ENCODE measurements around the gene KCNH5.

The KCNH5 gene

GRCh38 chr14:62947301-62947700 is 98.0 kb downstream of the KCNH5 start:
- H3K4me3 Mint-ChIP-seq, result no peak overlapping the region
- H3K27me3 Mint-ChIP-seq (ENCODE audit: low read depth), result no peaks in the 10 kb centered on the region
- H3K27ac Mint-ChIP-seq, result no peak overlapping the region
- H3K9me3 Mint-ChIP-seq, result peaks cover 6% of the 10 kb centered on the region
- H3K36me3 Mint-ChIP-seq (ENCODE audit: low read depth), result no peaks in the 10 kb centered on the region
- H3K4me1 Mint-ChIP-seq (ENCODE audit: low read depth), result no peaks in the 10 kb centered on the region

GRCh38 chr14:62946221-62946620 is 99.0 kb downstream of the KCNH5 start:
- no peaks in the 10 kb centered on the region for H3K36me3 Mint-ChIP-seq (ENCODE audit: low read depth)
- no peak overlapping the region for H3K4me3 Mint-ChIP-seq
- no peaks in the 10 kb centered on the region for H3K27me3 Mint-ChIP-seq (ENCODE audit: low read depth)
- no peaks in the 10 kb centered on the region for H3K4me1 Mint-ChIP-seq (ENCODE audit: low read depth)
- peaks cover 6% of the 10 kb centered on the region for H3K9me3 Mint-ChIP-seq
- H3K27ac Mint-ChIP-seq, result no peak overlapping the region

DNA sequence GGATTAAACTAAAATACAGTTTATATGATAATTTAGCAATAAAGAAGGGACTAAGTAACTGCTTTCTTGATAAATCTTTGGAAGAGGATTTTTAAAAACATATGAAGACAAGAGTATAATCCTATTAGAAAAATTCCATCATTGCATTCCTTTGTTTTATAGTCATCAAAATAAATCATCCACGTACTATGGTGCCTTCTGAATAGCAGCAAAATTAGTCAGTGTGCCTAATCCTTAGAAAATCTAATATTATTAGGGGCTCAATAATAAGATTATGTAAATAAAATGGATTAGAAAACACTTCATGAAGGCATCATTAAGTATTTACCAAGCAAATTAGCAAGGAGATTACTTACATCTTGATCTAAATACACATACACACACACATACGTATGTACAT is 102.1 kb downstream of the KCNH5 start:
- Mint-ChIP-seq H3K36me3 (ENCODE audit: low read depth) (no peaks in the 10 kb centered on the region), H3K9me3 (peaks cover 6% of the 10 kb centered on the region), H3K27me3 (ENCODE audit: low read depth) (no peaks in the 10 kb centered on the region), H3K4me1 (ENCODE audit: low read depth) (no peaks in the 10 kb centered on the region), H3K4me3 (no peak overlapping the region), H3K27ac (no peak overlapping the region)

GRCh38 chr14:62939970-62940369 is 105.3 kb downstream of the KCNH5 start:
- no peaks in the 10 kb centered on the region for H3K27me3 Mint-ChIP-seq (ENCODE audit: low read depth)
- H3K9me3 Mint-ChIP-seq, result peaks cover 10% of the 10 kb centered on the region
- H3K27ac Mint-ChIP-seq, result no peak overlapping the region
- H3K4me1 Mint-ChIP-seq (ENCODE audit: low read depth), result no peaks in the 10 kb centered on the region
- H3K4me3 Mint-ChIP-seq, result no peak overlapping the region
- H3K36me3 Mint-ChIP-seq (ENCODE audit: low read depth), result no peaks in the 10 kb centered on the region

GRCh38 chr14:62938778-62939177 is 106.5 kb downstream of the KCNH5 start:
- H3K4me3 Mint-ChIP-seq, result no peak overlapping the region
- H3K9me3 Mint-ChIP-seq, result peaks cover 4% of the 10 kb centered on the region

GRCh38 chr14:62934439-62934838 is 110.8 kb downstream of the KCNH5 start:
- Mint-ChIP-seq H3K36me3 (ENCODE audit: low read depth) (no peaks in the 10 kb centered on the region), H3K9me3 (peaks cover 4% of the 10 kb centered on the region), H3K27me3 (ENCODE audit: low read depth) (no peaks in the 10 kb centered on the region), H3K4me3 (no peak overlapping the region), H3K27ac (no peak overlapping the region), H3K4me1 (ENCODE audit: low read depth) (no peaks in the 10 kb centered on the region)

More at GRCh38 chr14:62938778-62939177, 106.5 kb downstream of the KCNH5 start:
- no peaks in the 10 kb centered on the region for H3K36me3 Mint-ChIP-seq (ENCODE audit: low read depth)
- no peaks in the 10 kb centered on the region for H3K27me3 Mint-ChIP-seq (ENCODE audit: low read depth)
- no peaks in the 10 kb centered on the region for H3K4me1 Mint-ChIP-seq (ENCODE audit: low read depth)
- no peak overlapping the region for H3K27ac Mint-ChIP-seq

- no peaks in the 10 kb centered on the region for H3K27me3 Mint-ChIP-seq (ENCODE audit: low read depth)
- H3K27ac Mint-ChIP-seq, result no peak overlapping the region
- no peak overlapping the region for H3K4me3 Mint-ChIP-seq
- H3K9me3 Mint-ChIP-seq, result no peaks in the 10 kb centered on the region
- no peaks in the 10 kb centered on the region for H3K4me1 Mint-ChIP-seq (ENCODE audit: low read depth)
- H3K36me3 Mint-ChIP-seq (ENCODE audit: low read depth), result no peaks in the 10 kb centered on the region
Measured at GRCh38 chr14:62921466-62921865, 123.8 kb downstream of the KCNH5 start.

GRCh38 chr14:62916551-62916950 is 128.7 kb downstream of the KCNH5 start:
- H3K4me1 Mint-ChIP-seq (ENCODE audit: low read depth), result no peaks in the 10 kb centered on the region
- H3K27ac Mint-ChIP-seq, result no peak overlapping the region
- no peaks in the 10 kb centered on the region for H3K27me3 Mint-ChIP-seq (ENCODE audit: low read depth)
- no peaks in the 10 kb centered on the region for H3K36me3 Mint-ChIP-seq (ENCODE audit: low read depth)
- no peaks in the 10 kb centered on the region for H3K9me3 Mint-ChIP-seq
- H3K4me3 Mint-ChIP-seq, result no peak overlapping the region

DNA sequence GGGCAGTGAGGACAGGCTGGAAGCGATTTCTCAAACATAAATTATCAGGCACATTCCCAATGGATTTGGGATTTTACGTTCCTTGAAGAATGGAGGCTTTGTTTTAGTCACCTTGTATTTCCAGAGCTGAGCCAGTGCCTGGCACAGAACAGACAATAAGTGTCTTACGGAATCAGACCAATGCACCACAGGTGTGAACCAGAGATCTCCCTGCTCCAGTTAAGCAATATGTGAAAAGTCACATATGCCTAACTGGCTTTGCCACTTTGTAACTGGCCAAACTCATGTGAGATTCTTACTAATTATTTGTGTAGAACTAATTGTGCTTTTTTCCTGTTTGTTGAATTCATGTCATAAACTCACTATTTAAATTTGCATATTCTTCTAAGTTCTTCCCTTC is 130.4 kb downstream of the KCNH5 start:
- Mint-ChIP-seq H3K27ac (no peak overlapping the region), H3K9me3 (no peaks in the 10 kb centered on the region), H3K27me3 (ENCODE audit: low read depth) (no peaks in the 10 kb centered on the region), H3K4me1 (ENCODE audit: low read depth) (no peaks in the 10 kb centered on the region), H3K36me3 (ENCODE audit: low read depth) (no peaks in the 10 kb centered on the region), H3K4me3 (no peak overlapping the region)

- H3K4me3 Mint-ChIP-seq, result no peak overlapping the region
- H3K36me3 Mint-ChIP-seq (ENCODE audit: low read depth), result no peaks in the 10 kb centered on the region
- H3K4me1 Mint-ChIP-seq (ENCODE audit: low read depth), result no peaks in the 10 kb centered on the region
- H3K27ac Mint-ChIP-seq, result no peak overlapping the region
- H3K9me3 Mint-ChIP-seq, result no peaks in the 10 kb centered on the region
- no peaks in the 10 kb centered on the region for H3K27me3 Mint-ChIP-seq (ENCODE audit: low read depth)
Measured at GRCh38 chr14:62914025-62914424, 131.2 kb downstream of the KCNH5 start.

DNA sequence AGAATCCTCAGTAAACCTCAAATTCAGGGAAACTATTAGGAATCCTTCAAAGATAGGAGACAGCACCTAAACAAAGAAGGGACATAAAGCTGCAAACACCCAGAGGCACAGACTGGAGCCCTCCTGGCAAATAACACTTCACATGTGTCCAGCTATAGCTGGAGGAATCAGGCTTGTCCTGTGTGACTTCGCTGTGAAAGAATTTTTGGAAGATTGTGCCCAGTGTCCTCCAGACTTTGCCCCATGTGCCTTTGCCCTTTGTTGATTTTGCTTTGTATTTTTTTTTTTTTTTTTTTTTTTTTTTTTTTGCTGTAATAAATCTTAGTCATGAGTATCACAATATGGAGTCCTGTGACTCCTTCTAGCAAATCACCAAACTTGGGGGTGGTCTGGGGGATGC is 136.8 kb downstream of the KCNH5 start:
- Mint-ChIP-seq H3K4me3 (no peak overlapping the region), H3K36me3 (ENCODE audit: low read depth) (no peaks in the 10 kb centered on the region), H3K4me1 (ENCODE audit: low read depth) (no peaks in the 10 kb centered on the region), H3K27ac (no peak overlapping the region), H3K27me3 (ENCODE audit: low read depth) (no peaks in the 10 kb centered on the region), H3K9me3 (no peaks in the 10 kb centered on the region)

GRCh38 chr14:62905566-62905965 is 139.7 kb downstream of the KCNH5 start:
- H3K9me3 Mint-ChIP-seq, result peaks cover 5% of the 10 kb centered on the region
- no peaks in the 10 kb centered on the region for H3K27me3 Mint-ChIP-seq (ENCODE audit: low read depth)
- no peaks in the 10 kb centered on the region for H3K4me1 Mint-ChIP-seq (ENCODE audit: low read depth)
- no peaks in the 10 kb centered on the region for H3K36me3 Mint-ChIP-seq (ENCODE audit: low read depth)
- no peak overlapping the region for H3K27ac Mint-ChIP-seq
- H3K4me3 Mint-ChIP-seq, result no peak overlapping the region

- Mint-ChIP-seq H3K4me1 (ENCODE audit: low read depth) (no peaks in the 10 kb centered on the region), H3K36me3 (ENCODE audit: low read depth) (no peaks in the 10 kb centered on the region), H3K9me3 (no peaks in the 10 kb centered on the region), H3K27me3 (ENCODE audit: low read depth) (no peaks in the 10 kb centered on the region), H3K4me3 (no peak overlapping the region), H3K27ac (no peak overlapping the region)
Measured at GRCh38 chr14:62897771-62898170, 147.5 kb downstream of the KCNH5 start.

- Mint-ChIP-seq H3K4me1 (ENCODE audit: low read depth) (no peaks in the 10 kb centered on the region), H3K36me3 (ENCODE audit: low read depth) (no peaks in the 10 kb centered on the region), H3K9me3 (no peaks in the 10 kb centered on the region), H3K27ac (no peak overlapping the region), H3K4me3 (no peak overlapping the region), H3K27me3 (ENCODE audit: low read depth) (no peaks in the 10 kb centered on the region)
Measured at GRCh38 chr14:62896932-62897456, 148.3 kb downstream of the KCNH5 start.

- H3K4me1 Mint-ChIP-seq (ENCODE audit: low read depth), result no peaks in the 10 kb centered on the region
Measured at GRCh38 chr14:62894736-62895135, 150.5 kb downstream of the KCNH5 start.

GRCh38 chr14:62889364-62889763 is 155.9 kb downstream of the KCNH5 start:
- H3K9me3 Mint-ChIP-seq, result peaks cover 8% of the 10 kb centered on the region
- no peaks in the 10 kb centered on the region for H3K36me3 Mint-ChIP-seq (ENCODE audit: low read depth)
- H3K27ac Mint-ChIP-seq, result no peak overlapping the region
- no peaks in the 10 kb centered on the region for H3K4me1 Mint-ChIP-seq (ENCODE audit: low read depth)
- no peak overlapping the region for H3K4me3 Mint-ChIP-seq
- no peaks in the 10 kb centered on the region for H3K27me3 Mint-ChIP-seq (ENCODE audit: low read depth)

More at GRCh38 chr14:62894736-62895135, 150.5 kb downstream of the KCNH5 start:
- H3K27ac Mint-ChIP-seq, result no peak overlapping the region
- no peaks in the 10 kb centered on the region for H3K36me3 Mint-ChIP-seq (ENCODE audit: low read depth)
- no peaks in the 10 kb centered on the region for H3K27me3 Mint-ChIP-seq (ENCODE audit: low read depth)
- H3K4me3 Mint-ChIP-seq, result no peak overlapping the region
- H3K9me3 Mint-ChIP-seq, result peaks cover 7% of the 10 kb centered on the region
